ENCODE measurements around the gene CEPT1. TPM values are rescaled to one million over a fixed set of nuclear protein-coding genes. Genes with fewer than 3 reads are reported as not detected.

CEPT1 gene
- total and polyA plus RNA-seq, 10 of the 15 experiments (the other 5 are each of a cell fraction or from before 2014, with no cell fraction given), result 29.4 to 77.9 (median 54.8) TPM

- TF ChIP-seq, protein P1, sequence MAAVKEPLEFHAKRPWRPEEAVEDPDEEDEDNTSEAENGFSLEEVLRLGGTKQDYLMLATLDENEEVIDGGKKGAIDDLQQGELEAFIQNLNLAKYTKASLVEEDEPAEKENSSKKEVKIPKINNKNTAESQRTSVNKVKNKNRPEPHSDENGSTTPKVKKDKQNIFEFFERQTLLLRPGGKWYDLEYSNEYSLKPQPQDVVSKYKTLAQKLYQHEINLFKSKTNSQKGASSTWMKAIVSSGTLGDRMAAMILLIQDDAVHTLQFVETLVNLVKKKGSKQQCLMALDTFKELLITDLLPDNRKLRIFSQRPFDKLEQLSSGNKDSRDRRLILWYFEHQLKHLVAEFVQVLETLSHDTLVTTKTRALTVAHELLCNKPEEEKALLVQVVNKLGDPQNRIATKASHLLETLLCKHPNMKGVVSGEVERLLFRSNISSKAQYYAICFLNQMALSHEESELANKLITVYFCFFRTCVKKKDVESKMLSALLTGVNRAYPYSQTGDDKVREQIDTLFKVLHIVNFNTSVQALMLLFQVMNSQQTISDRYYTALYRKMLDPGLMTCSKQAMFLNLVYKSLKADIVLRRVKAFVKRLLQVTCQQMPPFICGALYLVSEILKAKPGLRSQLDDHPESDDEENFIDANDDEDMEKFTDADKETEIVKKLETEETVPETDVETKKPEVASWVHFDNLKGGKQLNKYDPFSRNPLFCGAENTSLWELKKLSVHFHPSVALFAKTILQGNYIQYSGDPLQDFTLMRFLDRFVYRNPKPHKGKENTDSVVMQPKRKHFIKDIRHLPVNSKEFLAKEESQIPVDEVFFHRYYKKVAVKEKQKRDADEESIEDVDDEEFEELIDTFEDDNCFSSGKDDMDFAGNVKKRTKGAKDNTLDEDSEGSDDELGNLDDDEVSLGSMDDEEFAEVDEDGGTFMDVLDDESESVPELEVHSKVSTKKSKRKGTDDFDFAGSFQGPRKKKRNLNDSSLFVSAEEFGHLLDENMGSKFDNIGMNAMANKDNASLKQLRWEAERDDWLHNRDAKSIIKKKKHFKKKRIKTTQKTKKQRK (IDR thresholded peaks at IDR 0.05; ENCODE audit: low read depth, low read length), result no peak
- TF ChIP-seq ETV6 (conservative IDR thresholded peaks at IDR 0.05 in 1 of 2, IDR thresholded peaks at IDR 0.05 in 1 of 2; ENCODE audit: borderline replicate concordance in 1 of 2, low read depth in 1 of 2) (no peak), JUND (IDR thresholded peaks at IDR 0.05; ENCODE audit: low read depth, low read length) (no peak), MYB (IDR thresholded peaks at IDR 0.05; ENCODE audit: borderline replicate concordance, low read depth, low read length) (peak; percentile 27; the same call in 1 of the 2 replicates), KLF5 (IDR thresholded peaks at IDR 0.05; ENCODE audit: partially characterized antibody) (peak; percentile 83), ESRRA (IDR thresholded peaks at IDR 0.05; ENCODE audit: low read length) (no peak), RUNX3 (IDR thresholded peaks at IDR 0.05; ENCODE audit: low read length) (no peak), BCL11A (IDR thresholded peaks at IDR 0.05; ENCODE audit: low read depth, low read length) (0 out of 2 replicates have a peak, but pooled peaks have one; percentile 25), CTCF (IDR thresholded peaks at IDR 0.05 in 2 of 3, conservative IDR thresholded peaks at IDR 0.05 in 1 of 3; ENCODE audit: control insufficient read depth in 2 of 3, extremely low read depth in 1 of 3, insufficient read depth in 1 of 3, low read depth in 3 of 3, low read length in 3 of 3) (0 out of 6 replicates have a peak, but pooled peaks of 1 of the 3 experiments have one; percentile 4), EZH2 (IDR thresholded peaks at IDR 0.05; ENCODE audit: borderline replicate concordance, control insufficient read depth, low read depth, low read length) (no peak), USF2 (IDR thresholded peaks at IDR 0.05; ENCODE audit: borderline replicate concordance, low read depth, low read length) (peak; percentile 95), HCFC1 (IDR thresholded peaks at IDR 0.05; ENCODE audit: low read length) (no peak), SP1 (IDR thresholded peaks at IDR 0.05; ENCODE audit: low read depth, low read length) (peak; percentile 30), POLR2AphosphoS5 (IDR thresholded peaks at IDR 0.05; ENCODE audit: low read length) (peak; percentile 98), RELA (IDR thresholded peaks at IDR 0.05; ENCODE audit: borderline replicate concordance, partially characterized antibody) (no peak), HDGF (IDR thresholded peaks at IDR 0.05) (peak; percentile 45; the same call in 1 of the 2 replicates), TCF7 (IDR thresholded peaks at IDR 0.05; ENCODE audit: borderline replicate concordance) (no peak), MEF2A (IDR thresholded peaks at IDR 0.05; ENCODE audit: insufficient read depth, low read depth, low read length) (no peak), HDAC2 (IDR thresholded peaks at IDR 0.05) (no peak), BCLAF1 (IDR thresholded peaks at IDR 0.05) (peak; percentile 75; the same call in 1 of the 2 replicates)
Measured at GRCh38 chr1:111199881-111200801, 60.1 kb downstream of the CEPT1 start, which contains the start of gene DENND2D (continued).

All from GM12878 (cell line).